NCI-H146 (cell line): ENCODE data around the gene BCOR.

Source experiments
- DNase-seq: peaks from one replicate; lab custom pipeline; 2025; lab: John Stamatoyannopoulos, UW

BCOR gene

DNA sequence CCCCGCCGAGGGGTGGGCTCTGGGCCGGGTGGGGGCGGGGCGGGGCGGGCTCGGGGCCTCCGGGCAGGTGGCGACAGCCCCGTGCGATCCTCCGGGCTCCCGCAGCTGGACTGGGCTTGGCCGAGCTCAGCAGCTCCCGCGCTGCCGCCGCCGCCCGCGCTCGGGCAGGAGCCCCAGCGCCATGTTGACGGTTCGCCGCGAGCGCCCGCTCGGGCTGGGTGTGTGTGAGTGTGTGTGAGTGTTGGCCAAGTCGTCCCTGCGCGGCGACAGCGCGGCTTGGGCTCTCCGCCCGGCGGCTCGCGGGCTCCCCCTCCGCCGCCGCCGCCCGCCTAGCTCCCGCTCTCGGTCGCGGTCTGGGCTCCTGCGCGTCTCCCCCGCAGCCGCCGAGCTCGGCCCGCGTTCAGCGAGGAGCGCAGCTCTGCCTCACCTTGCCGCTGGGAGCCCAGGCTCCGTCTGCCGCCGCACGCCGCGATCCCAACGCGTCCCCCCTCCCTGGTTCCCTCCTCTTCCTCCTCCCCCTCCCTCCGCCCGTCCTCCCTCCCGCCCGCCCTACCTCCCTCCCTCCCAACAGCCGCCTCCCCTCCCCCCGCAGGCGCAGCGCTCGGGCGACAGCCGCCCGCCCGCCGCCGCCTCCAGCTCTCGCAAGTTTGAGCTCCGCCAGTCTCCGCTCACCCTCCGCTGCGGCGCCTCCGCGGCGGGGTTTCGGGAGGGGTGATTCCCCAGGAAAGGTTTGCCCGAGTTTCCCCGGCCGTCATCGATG, at the start of gene BCOR:
Gene BCOR, minus strand, starts transcription at position 455 of the 760 bp plus-strand sequence. CDS start 20,029 bp downstream, outside the sequence.
- peak; percentile 79 for DNase-seq

DNA sequence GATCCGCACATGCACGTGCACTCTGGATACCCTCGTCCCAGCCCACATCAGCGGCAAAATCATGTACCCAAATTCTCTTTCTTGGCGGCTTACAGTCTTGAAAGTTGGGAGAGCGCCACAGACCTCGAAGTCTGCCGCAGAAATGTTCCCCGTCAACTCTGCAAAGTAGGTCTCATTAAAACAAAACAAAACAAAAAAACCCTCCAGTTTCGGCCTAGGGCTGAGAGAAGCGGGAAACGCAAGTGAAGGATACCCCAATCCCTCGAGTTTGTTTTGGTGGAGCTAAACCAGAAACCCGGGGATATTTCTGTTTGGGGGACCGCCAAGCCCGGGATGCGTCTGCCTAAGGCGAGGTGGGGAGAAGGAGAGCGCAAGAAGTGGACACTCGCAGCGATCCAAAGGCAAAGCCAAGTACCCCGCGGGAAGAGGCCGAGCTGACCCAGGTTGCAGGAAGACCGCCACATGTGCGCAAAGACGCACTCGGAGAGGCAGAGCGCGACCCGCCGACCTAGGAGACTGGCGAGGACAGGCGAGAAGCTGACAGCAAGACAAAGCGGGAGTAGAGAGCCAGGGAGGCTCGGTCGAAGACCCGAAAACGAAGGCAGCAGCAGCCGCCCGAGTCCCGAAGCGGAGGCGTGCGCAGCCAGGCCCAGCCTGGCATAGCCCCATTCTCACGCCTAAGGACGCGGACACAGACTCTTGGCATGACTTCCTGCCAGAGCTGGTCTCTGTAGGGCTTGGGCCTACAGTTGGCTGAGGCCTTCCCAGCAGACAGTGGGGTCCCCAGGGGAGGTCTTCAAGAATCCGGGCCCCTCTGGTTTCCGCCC, 49.6 kb upstream of the BCOR start:
- DNase-seq, result no peak

DNA sequence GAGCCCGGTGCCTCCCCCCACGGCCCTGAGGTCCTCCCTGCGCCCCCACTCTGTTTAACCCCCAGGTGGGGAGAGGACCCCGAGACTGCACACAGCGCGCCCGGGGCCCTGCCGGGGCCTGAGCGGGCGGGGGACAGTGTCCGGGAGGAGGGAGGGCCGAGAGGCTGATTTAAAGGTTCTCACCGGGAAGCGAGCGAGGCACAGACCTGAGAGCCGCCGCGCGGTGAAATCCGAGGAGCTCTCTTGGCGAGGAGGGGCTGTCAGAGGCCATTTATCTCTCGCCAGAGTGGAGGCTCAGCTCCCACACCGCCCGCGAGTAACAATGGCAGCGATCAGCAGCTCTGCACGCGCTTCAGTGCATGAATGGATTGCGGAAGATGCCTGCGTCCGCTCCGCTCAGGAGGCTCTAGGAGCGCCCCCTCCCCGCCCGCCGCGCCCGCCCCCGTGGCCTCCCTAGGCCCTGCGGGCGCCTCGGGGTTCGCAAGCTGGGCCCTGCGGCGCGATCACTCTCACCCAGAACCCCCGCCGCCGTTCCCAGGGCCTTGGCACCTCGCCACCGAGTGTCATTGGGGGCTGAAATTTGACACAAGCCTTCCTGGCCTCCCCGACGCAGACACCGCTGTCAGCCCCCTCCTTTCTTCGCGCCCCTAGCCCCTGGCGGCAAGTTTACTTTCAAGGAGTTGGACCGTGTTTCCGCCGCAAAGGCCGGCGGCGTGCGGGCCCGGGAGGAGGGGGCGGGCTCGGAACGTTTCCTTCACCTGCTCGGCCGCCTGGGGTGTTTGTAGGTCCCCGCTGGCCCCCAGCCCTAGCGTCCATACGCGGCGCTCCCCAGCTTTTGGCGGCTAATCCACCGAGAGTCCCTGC, 48.7 kb upstream of the BCOR start:
- DNase-seq, result peak; percentile 66

DNA sequence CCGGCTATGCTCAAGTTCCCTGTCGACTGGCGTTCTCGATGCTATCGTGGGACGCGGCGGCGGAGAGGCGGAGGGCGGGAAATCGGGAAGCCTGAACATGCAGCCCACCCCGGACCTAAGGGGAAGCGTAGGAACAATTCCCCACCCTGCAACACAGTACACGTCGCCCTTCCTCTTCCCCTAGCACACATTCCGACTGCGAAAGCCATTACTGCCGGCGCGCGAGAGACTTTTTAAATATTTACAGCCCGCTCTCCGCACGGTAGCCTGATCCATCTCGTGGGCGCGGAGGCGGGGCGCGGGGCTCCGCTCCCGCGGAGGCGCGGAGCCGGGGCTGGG, 48.1 kb upstream of the BCOR start:
- no peak for DNase-seq

DNA sequence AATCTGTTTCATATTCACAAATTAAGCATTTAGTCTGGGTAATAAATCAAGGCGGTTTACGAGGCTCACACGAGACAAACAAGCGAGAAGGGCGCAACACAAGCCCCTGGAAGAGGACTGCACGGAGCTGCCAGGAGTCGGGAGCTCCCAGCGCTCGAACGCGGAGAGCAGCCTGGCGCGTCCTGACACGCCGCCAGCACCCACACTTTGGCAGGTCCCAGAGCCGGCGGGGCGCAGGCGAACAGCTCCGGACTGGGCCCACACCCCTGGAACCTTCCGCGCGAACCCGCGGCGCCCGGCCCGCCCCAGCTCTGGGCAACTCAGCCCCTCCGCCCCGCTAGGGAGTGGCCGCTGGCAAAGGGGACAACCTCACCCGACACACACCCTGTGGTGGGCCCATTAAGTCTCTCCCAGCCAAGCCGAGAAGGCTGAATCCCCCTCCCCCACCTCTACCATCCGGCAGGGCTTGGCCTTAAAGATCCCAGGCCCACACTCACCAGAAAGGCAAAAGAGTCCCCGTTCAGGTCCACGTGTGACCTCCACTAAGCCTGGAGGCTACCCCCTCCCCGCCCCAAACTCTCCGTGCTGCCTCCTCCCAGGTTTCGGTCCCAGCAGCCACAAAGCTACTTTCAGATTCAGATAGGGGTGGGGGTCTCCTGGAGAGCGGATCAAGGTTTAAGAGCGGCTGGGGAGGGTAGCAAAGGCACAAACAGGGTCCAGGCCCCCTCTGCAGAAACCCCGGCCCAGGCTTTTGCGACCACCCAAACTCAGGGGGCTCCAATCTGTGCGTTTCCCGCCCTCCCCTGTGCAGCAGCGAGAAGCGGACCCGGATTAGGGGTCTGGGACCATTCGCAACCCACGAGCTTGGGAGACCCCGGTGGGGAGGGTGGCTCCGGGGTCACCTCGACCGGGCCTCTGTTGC, 47.5 kb upstream of the BCOR start:
- DNase-seq, result no peak

DNA sequence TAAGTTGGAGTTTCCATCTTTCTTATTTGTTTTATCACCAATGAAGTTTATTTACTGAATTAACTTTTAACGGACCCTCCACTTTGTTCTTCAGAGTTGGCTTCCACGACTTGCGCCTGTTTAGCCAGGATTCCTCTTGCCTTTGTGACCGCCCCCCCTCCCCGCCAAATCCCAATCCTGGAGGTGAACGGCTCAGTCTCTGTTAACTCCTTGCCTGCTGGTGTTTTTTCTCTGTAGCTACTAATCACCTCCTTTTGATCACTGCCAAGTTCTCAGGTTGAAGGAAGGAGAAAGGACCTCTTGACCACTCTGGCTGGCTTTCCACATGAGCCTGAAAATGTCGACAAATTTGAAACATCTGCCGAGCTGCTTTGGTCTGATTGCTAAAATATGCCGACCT, 46.8 kb upstream of the BCOR start:
- no peak for DNase-seq

DNA sequence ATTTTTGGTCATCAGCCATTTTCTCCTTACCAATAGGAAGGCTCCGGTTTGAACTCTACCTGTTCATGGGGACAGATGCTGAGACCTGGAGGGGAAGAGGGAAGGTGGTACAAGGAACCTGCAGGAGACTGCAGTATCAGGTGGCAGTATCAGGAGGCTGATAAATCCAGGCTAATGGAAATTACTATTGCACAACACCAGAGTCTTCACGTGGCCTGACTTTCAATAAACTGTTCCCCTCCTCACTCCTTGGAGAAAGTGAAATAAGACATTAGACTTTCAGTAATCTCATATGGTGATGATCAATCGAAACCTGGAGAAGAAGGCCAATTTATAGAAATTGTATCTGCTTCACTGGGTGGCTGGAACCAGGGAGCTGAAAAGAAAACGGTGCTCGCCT, 46.2 kb upstream of the BCOR start:
- no peak for DNase-seq

DNA sequence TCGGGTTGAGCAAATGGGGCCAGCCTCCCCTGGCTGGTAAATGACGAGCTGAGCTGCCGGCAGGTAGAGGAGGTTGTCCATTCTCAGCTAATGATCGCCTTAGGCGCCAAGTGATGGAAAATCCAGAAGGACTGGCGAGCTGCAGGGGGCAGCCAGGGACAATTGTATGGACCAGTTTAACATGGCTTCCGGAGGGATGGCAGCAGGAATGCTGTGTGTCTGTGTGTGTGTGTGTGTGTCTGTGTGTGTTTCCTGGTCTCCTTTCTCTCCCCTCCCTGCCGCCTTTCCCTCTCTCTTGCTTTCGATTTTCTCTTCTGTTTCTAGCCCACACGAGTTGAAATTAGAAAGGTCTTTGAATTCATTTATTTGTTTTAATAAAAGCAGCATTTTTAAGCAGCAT, 45.2 kb upstream of the BCOR start:
- DNase-seq, result peak; percentile 4

DNA sequence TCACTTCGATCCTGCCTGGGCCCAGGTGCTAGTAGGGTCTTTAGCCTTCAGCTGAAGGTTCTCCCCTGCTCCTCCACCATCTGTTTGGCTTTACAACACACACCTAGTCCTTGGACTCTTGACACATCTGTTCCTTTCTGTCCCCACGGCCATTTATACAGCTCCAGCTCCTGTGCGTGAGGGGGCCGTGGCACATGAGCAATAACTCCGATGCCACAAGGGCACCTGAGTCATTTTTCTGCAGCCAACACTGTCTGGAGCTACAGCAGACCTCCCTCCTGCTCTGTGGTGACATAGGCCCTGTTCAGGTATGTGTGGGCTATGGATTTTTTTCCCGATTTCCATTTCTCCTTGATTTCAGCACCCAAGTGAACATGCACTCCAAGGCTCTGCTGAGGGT, 44.7 kb upstream of the BCOR start:
- DNase-seq, result no peak

DNA sequence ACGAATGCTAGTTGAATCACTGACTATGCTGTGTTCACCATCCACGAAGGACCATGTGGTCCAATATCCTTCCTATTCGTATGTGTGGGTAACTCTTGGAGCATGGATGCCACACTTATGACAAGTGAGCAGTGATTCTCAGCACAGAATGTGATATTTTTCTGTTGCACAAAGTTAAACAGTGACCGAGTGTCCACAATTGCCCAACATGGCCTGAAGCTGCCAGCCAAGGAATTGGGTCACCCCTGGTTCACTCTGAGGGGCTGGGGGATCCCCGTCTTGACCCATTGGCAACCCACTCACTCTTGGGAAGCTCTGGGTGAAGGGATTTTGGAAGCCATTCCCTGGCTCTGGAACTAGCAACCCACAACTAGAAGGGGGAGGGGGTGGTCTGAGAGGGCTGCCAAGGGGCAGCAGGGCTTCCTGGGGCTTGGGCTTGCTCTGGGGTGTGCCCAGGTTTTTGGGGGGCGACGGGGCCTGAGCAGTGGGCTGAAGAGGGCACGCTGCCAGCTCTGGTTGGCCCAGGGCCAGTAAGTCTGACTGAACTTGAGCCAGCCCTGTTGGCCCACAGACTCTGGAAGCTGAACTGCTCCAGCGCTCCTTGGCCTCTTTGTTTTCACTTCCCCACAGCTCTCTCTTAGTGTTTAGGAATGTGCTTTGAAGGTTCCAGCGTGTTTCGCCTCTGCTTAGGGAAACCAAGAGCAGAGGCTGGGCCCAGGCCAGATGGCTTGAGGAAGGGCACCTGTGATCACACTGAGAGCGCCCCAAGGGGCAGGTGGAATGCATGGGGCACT, 43.1 kb upstream of the BCOR start:
- no peak for DNase-seq

DNA sequence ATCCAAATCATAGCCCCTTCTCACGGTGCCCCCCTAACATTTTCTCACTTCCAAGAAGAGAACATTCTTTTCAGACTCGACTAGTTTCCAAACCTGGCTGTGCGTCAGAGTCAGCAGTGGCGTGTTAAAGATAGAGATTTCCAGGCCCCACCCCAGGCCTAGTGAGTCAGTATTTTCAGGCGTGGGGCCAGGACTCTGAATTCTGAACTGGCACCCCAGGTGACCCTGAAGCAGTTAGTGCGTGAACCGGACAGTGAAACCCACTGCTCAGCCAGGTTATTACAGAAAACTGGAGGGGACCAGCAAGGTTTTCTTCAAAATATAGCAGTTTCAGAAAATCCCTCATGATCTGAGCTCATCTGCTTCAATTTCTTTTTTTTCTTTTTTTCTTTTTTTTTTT, 35.0 kb upstream of the BCOR start:
- DNase-seq, result no peak

DNA sequence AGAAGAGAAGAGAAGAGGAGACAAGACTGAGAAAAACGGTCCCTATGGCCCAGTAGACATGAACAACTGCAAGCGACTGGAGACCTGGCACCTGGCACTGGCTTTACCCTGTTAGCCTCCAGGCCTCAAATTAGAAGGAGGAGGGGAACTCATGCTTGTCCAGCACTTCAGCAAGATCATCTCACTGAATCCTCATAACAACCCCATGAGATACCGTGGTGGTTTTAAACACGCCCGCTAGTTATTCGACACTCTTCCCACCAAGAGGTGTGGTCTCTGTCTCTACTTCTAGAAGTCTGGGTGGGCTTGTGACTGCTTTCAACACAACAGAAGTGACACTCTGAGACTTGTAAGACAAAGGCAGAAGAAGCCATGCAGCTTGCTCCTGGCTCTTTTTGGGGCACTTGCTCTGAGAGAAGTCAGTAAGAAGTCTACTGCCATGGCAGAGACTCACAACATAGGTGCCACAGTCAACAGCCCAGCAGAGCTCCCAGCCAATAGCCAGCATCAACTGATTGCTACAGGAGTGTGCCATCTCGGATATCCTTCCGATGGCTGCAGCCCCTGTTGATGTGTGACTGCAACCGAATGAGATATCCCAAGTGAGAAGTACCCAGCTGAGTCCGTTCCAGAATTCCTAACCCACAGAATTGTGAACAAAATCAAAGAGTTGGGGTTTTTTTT, 34.0 kb upstream of the BCOR start:
- DNase-seq, result no peak

DNA sequence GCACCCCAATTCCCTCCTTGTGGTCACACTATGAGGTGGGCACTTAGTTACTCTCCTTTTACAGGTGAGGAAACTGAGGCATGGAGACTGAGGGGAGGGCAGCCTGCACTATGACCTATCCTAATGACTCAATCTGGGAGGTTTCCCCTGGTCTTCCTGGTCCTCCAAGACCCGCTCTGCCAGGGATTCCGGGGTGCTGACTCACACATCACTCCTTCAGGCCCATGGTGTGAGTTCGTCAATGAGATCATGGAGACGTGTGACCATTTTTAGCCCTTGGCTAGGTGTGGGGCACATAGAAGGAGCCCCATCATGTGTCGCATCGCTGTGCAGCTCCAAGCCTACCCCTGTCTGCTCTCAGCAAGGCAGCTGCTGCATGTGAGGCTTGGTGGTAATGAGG, 32.4 kb upstream of the BCOR start:
- DNase-seq, result no peak

DNA sequence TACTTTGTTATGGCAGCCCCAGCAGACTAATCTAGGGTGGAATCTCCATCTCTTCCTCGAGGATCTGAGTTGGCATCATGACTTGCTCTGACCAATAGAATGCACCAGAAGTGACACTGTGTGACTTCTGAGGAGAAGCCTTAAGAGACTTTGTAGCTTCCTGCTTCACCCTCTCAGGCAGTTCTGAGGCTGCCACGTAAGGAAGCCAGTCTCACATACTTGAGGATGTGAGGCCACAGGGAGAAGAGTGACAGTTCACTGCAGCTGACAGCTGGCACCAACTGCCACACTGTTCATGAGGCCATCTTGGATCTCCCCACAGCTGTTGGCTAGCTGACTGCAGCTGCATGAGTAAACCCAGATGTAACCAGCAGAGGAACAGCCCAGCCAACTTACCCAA, 29.3 kb upstream of the BCOR start:
- no peak for DNase-seq

DNA sequence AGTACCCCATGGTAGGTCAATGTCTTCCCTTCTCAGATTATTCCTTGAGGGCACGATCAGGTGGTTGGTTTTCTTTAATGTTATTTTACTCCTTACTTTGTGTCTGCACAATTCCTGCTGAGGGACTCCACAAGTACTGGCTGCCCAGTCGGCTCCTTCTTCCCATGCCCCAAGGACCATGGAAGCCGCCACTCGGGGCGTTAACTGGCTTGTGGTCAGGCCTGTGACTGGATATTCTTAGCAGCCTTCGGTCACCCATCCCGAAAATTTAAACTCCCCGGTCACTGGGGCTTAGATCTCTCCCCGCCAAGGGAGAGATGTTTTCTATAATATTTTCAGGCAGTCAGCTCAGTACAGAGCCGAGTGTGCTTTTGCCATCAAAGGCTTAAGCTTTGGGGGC, 24.7 kb upstream of the BCOR start:
- DNase-seq, result no peak

DNA sequence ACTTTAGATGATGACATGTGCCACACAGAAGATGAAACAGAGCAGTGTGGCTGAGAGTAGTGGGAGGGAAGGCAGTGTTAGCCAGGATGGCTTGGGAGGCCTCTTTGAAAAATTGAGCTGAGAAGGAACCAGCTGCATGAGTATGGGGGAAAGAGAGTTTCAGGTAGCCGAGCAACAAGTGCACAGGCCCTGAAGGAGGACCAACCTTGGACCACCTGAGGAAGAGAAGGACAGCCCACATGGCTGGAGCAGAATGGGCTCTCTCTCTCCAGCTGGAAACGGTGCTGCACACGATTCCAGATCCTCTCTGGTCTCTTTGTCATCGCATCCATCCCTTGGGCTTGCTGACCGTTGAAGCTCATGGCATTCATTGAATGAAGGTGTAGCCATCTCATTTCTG, 23.9 kb upstream of the BCOR start:
- DNase-seq, result no peak

DNA sequence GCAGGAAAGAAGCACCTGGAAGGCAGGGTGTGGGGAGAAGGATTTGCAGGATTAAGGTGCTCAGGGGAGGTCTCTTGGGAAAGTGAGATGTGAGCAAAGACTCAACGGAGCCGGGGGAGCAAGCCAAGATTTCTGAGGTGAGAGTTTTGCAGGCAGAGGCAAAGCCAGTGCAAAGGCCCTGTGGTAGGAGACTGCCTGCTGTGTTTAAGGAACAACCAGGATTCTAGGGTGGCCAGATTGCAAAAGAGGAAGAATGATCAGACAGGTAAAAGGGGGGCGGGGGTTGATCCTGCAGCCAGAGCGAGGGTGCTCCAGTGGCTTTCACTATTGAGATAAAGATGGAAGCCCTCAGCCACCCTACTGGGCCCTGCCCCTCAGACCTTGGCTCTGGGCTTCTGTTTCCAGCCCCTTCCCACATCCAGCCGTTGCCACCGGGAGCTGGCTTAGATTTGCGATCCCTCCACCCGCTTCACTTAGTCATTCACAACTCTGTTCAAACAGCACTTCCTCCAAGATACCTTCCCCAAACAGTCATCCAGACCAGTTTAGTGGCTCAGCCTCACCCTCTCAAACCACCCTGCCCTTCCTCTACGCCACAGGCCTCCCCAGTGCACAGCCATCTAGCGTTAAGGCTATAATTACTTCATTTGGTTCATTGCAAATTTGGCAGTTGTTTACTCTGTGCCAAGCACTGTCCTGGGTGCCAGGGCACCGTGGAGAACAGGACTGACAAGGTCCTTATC, 23.3 kb upstream of the BCOR start:
- DNase-seq, result no peak

DNA sequence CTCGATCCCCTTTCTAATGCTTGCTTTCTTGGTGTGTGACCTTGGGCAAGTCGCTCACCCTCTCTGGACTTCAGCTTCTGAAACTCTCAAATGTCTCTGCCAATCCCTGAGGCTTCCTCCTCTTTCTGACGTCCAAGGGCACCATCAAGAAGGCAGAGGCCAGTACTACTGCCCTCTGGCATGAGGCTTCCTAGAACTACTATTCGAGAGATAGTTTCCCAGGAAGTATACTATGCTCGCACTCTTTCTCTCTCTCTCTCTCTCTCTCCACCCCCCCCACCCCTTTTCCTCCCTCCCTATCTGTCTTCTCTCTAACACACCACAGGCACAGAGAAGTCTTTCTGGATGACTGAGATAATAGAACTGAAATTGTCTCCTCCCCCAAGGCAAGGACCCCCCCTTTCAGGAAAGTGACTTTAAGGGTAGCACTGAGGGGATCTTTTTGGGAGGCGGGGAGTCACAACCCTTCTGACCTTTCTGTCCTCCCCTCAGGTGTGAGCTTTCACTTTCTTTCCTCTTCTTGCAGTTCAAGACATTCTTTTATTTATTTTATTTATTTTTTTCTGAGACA, 20.0 kb upstream of the BCOR start:
- DNase-seq, result no peak

DNA sequence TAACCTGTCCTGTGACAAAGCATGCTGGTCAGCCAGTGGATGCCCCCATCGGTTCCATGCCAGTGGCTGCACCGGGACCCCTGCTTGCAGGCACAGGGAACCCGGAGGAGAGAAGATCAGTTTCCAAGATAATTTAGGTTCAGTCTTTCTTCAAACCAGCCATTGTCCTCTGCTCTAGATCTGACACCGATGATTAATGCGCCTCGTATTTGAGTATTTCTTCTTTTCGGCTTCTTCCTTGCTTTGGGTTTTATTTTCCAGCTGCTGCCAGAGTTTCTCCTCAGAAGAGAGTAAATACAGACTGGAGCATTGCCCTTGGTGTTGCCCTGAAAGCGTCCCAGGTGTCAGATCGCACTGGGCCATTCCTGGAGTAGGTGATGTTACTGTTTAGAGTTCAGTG, 19.2 kb upstream of the BCOR start:
- no peak for DNase-seq
